K562 (cell line): ENCODE measurements around the gene CELSR2. TPM values are rescaled to one million over a fixed set of nuclear protein-coding genes. Genes with fewer than 3 reads are reported as not detected.

Source experiments
- CGGBP1 ChIP-seq: fragments of 250-450 bp; sonication (Bioruptor Pico); IDR thresholded peaks from 2 replicates; pipeline ENCODE4 v1.9.0; 2021; ENCODE audit warnings: mild to moderate bottlenecking
- CTBP1 ChIP-seq: fragments of 450-650 bp; IDR thresholded peaks from 2 replicates; pipeline ENCODE4 v1.6.1; 2016; ENCODE audit warnings: borderline replicate concordance
- FIP1L1 ChIP-seq: fragments of 200-400 bp; formaldehyde crosslinking; IDR thresholded peaks from 2 replicates; pipeline ENCODE4 v1.6.1; 2018; ENCODE audit warnings: mild to moderate bottlenecking, low read depth, low read length; ENCODE audit not compliant: poor library complexity, severe bottlenecking
- FOXK2 ChIP-seq, 2 experiments: fragments of 450-650 bp; IDR thresholded peaks in 1 of 2; conservative IDR thresholded peaks in 1 of 2; 2 replicates each; pipeline ENCODE4 v1.6.1; 2016; ENCODE audit warnings: low read depth in 2 of 2, mild to moderate bottlenecking in 1 of 2
- GATAD2A ChIP-seq: fragments of 450-650 bp; IDR thresholded peaks from 2 replicates; pipeline ENCODE4 v1.6.1; 2017
- HES1 ChIP-seq: fragments of 450-650 bp; IDR thresholded peaks from 2 replicates; pipeline ENCODE4 v1.6.1; 2016; ENCODE audit warnings: low read depth, mild to moderate bottlenecking, moderate library complexity
- HOXB6 ChIP-seq: fragments of 250-450 bp; sonication (Bioruptor Pico); IDR thresholded peaks from 2 replicates; pipeline ENCODE4 v1.5.1; 2022; ENCODE audit warnings: mild to moderate bottlenecking, borderline replicate concordance
- L3MBTL2 ChIP-seq: fragments of 450-650 bp; IDR thresholded peaks from 2 replicates; pipeline ENCODE4 v1.6.1; 2016; ENCODE audit warnings: mild to moderate bottlenecking, moderate library complexity
- MCM5 ChIP-seq: fragments of 450-650 bp; IDR thresholded peaks from 2 replicates; pipeline ENCODE4 v1.6.1; 2016; ENCODE audit warnings: low read depth
- MCM7 ChIP-seq, 2 experiments: fragments of 450-650 bp; IDR thresholded peaks; 2 replicates each; pipeline ENCODE4 v1.6.1; 2016 to 2018
- MYC ChIP-seq, 2 experiments: fragments of 250-450 bp in 1 of 2; sonication (Bioruptor Pico) in 1 of 2; IDR thresholded peaks; 2 replicates each; pipeline versions ENCODE4 v1.5.1 to v1.6.1; 2012 to 2021; ENCODE audit warnings: low read depth in 2 of 2, borderline replicate concordance in 1 of 2, improper control_type of control experiment in 1 of 2, low read length in 1 of 2, mild to moderate bottlenecking in 1 of 2, moderate library complexity in 1 of 2
- NCOA1 ChIP-seq: fragments of 450-650 bp; IDR thresholded peaks from 2 replicates; pipeline ENCODE4 v1.6.1; 2016; ENCODE audit warnings: low read depth
- NR4A1 ChIP-seq, 2 experiments: fragments of 250-450 bp in 1 of 2; fragments of 450-650 bp in 1 of 2; sonication (Bioruptor Pico) in 1 of 2; IDR thresholded peaks; 2 replicates each; pipeline versions ENCODE4 v1.4.0 to v1.6.1; 2016 to 2020; ENCODE audit warnings: mild to moderate bottlenecking in 2 of 2, missing compliant biosample characterization in 1 of 2, missing genetic modification characterization in 1 of 2, moderate library complexity in 1 of 2
- PREB ChIP-seq: sonication (generic); formaldehyde crosslinking; IDR thresholded peaks from 2 replicates; pipeline ENCODE4 v1.8.1; 2023; ENCODE audit warnings: mild to moderate bottlenecking, missing genetic modification reagents
- RHOXF2B ChIP-seq: fragments of 250-450 bp; sonication (Bioruptor Pico); conservative IDR thresholded peaks from 2 replicates; pipeline ENCODE4 v1.5.1; 2021
- RUNX1 ChIP-seq: sonication (generic); IDR thresholded peaks from 2 replicates; pipeline ENCODE4 v1.6.1; 2016; ENCODE audit warnings: antibody characterized with exemption, low read depth
- TEAD1 ChIP-seq, 2 experiments: fragments of 450-650 bp in 1 of 2; sonication (generic) in 1 of 2; formaldehyde crosslinking; IDR thresholded peaks; 2 replicates each; pipeline versions ENCODE4 v1.4.0 to v1.8.0; 2020 to 2022; ENCODE audit warnings: mild to moderate bottlenecking in 2 of 2, missing genetic modification reagents in 1 of 2
- ZBTB43 ChIP-seq: sonication (generic); formaldehyde crosslinking; IDR thresholded peaks from 2 replicates; pipeline ENCODE4 v1.8.0; 2023; ENCODE audit warnings: mild to moderate bottlenecking, missing genetic modification reagents
- ZBTB49 ChIP-seq: sonication (generic); formaldehyde crosslinking; IDR thresholded peaks from 2 replicates; pipeline ENCODE4 v1.8.0; 2022; ENCODE audit warnings: missing genetic modification reagents, mild to moderate bottlenecking, borderline replicate concordance
- ZBTB9 ChIP-seq: fragments of 450-650 bp; formaldehyde crosslinking; IDR thresholded peaks from 2 replicates; pipeline ENCODE4 v1.4.0; 2020; ENCODE audit warnings: mild to moderate bottlenecking, moderate library complexity
- ZFX ChIP-seq: sonication (generic); formaldehyde crosslinking; IDR thresholded peaks from 2 replicates; pipeline ENCODE4 v1.8.0; 2022; ENCODE audit warnings: mild to moderate bottlenecking, missing genetic modification reagents, moderate library complexity
- ZNF77 ChIP-seq: fragments of 250-450 bp; sonication (Bioruptor Pico); IDR thresholded peaks from 2 replicates; pipeline ENCODE4 v1.5.0; 2020
- polyA plus RNA-seq, 8 experiments: library from polyadenylated mRNA; depleted of rRNA in 4 of 8; stranded (reverse) in 5 of 8; unstranded in 3 of 8; fragments of >200 nt; fragmentation: Nextera tagmentation in 2 of 8; fragmentation: Illumina TruSeq in 1 of 8; extraction: Ambion mirVana in 2 of 8; extraction: Trizol in 1 of 8; gene quantifications; 2 replicates each; pipeline versions ENCODE4 v1.2.1 to v1.2.3, GENCODE V29; 2011 to 2014; ENCODE audit warnings: inconsistent platforms in 1 of 8, missing spikeins in 1 of 8
- total RNA-seq, 7 experiments: library from RNA; depleted of rRNA in 6 of 7; stranded (reverse); fragments of >200 nt in 6 of 7; fragmentation: Illumina TruSeq in 2 of 7; extraction: Trizol in 2 of 7; gene quantifications; 2 replicates each; pipeline versions ENCODE4 v1.2.1 to v1.2.3, GENCODE V29; 2011 to 2021; ENCODE audit warnings: low replicate concordance in 1 of 7

CELSR2 gene
- total and polyA plus RNA-seq, 9 of the 15 experiments (the other 6 are each of a cell fraction or from before 2014, with no cell fraction given): 0.31 to 21.9 (median 4.2) TPM

GRCh38 chr1:109218516-109218915 is 30.8 kb upstream of the CELSR2 start (continued):
- TF ChIP-seq MYC (IDR thresholded peaks at IDR 0.05; ENCODE audit: low read depth, low read length) (no peak), MYC (CRISPR knock-in tag; IDR thresholded peaks at IDR 0.05; ENCODE audit: borderline replicate concordance, low read depth) (no peak), ZBTB43 (no peak), RUNX1 (no peak), CTBP1 (0 out of 2 replicates have a peak, but pooled peaks have one; percentile 38), TEAD1 (CRISPR knock-in tag; IDR thresholded peaks at IDR 0.05) (0 out of 4 replicates have a peak, but pooled peaks of 1 of the 2 experiments have one; percentile 41), HES1 (no peak), ZNF77 (no peak), HOXB6 (CRISPR knock-in tag) (no peak), ZBTB9 (CRISPR knock-in tag) (no peak), MCM7 (IDR thresholded peaks at IDR 0.05) (no peak), CGGBP1 (no peak), PREB (CRISPR knock-in tag) (no peak), MCM5 (no peak), FIP1L1 (no peak), ZBTB49 (CRISPR knock-in tag) (no peak), ZFX (no peak), NCOA1 (no peak), NR4A1 (CRISPR knock-in tag; IDR thresholded peaks at IDR 0.05) (no peak), NR4A1 (tag; IDR thresholded peaks at IDR 0.05) (0 out of 2 replicates have a peak, but pooled peaks have one; percentile 36), GATAD2A (peak; percentile 51; the same call in 1 of the 2 replicates), L3MBTL2 (peak; percentile 92), RHOXF2B (CRISPR knock-in tag) (no peak), FOXK2 (conservative IDR thresholded peaks at IDR 0.05 in 1 of 2, IDR thresholded peaks at IDR 0.05 in 1 of 2; ENCODE audit: low read depth in 2 of 2) (peak in 1 of 2 experiments; percentile 46; a peak in 2 of 4 replicates)
